Muscle of back (tissue), 13 donors: Measurements from ENCODE around the gene IFITM2. TPM values are rescaled to one million over a fixed set of nuclear protein-coding genes. Genes with fewer than 3 reads are reported as not detected.
A peak's percentile ranks its signal among the peaks of the same experiment; 100 is the strongest.

Source experiments
- DNase-seq, 3 donors: peaks; one replicate each; pipeline versions ENCODE4 v3.0.0 to v3.0.0-alpha.2; 2013
- long read RNA-seq, 9 donors: transcript quantifications; one replicate each; lab custom pipeline, GENCODE V29; 2026
- polyA plus RNA-seq, 10 donors: library from polyadenylated mRNA; unstranded; fragments of 120-200 nt; gene quantifications; one replicate each; pipeline ENCODE4 v1.2.1, GENCODE V29; 2013; ENCODE audit not compliant: insufficient read length in 10 of 10

IFITM2 gene
- polyA plus RNA-seq: 100 to 1,000 TPM in 2 of 10 donors, 10 to 100 TPM in 8; 53.8 to 138 (median 86.2) TPM
- long read RNA-seq, donor 1, transcript IFITM2-206 (2 exons, 892 nt): major isoform, 66 of 545 reads
- long read RNA-seq, donor 1, partial matches to known transcripts: 467 of 545 reads
- long read RNA-seq, donor 1, other reads (novel, unspliced or antisense): 12 of 545 reads
- long read RNA-seq, donor 2, transcript IFITM2-206 (2 exons, 892 nt): major isoform, 37 of 460 reads
- long read RNA-seq, donor 2, partial matches to known transcripts: 417 of 460 reads
- long read RNA-seq, donor 2, other reads (novel, unspliced or antisense): 6 of 460 reads
- long read RNA-seq, donor 3: 0 reads
- long read RNA-seq, donor 4, transcript IFITM2-206 (2 exons, 892 nt): major isoform, 47 of 54 reads
- long read RNA-seq, donor 4, partial matches to known transcripts: 7 of 54 reads
- long read RNA-seq, donor 4, other reads (novel, unspliced or antisense): 0 of 54 reads
- long read RNA-seq, donor 5, transcript IFITM2-206 (2 exons, 892 nt): major isoform, 88 of 1,276 reads
- long read RNA-seq, donor 5, partial matches to known transcripts: 1,153 of 1,276 reads
- long read RNA-seq, donor 5, other reads (novel, unspliced or antisense): 34 of 1,276 reads
- long read RNA-seq, donor 6, transcript IFITM2-206 (2 exons, 892 nt): major isoform, 53 of 1,061 reads
- long read RNA-seq, donor 6, partial matches to known transcripts: 979 of 1,061 reads
- long read RNA-seq, donor 6, other reads (novel, unspliced or antisense): 29 of 1,061 reads
- long read RNA-seq, donor 7, transcript IFITM2-206 (2 exons, 892 nt): major isoform, 51 of 732 reads
- long read RNA-seq, donor 7, partial matches to known transcripts: 681 of 732 reads
- long read RNA-seq, donor 7, other reads (novel, unspliced or antisense): 0 of 732 reads
- long read RNA-seq, donor 8, transcript IFITM2-206 (2 exons, 892 nt): major isoform, 80 of 520 reads
- long read RNA-seq, donor 8, partial matches to known transcripts: 423 of 520 reads
- long read RNA-seq, donor 8, other reads (novel, unspliced or antisense): 17 of 520 reads
- long read RNA-seq, donor 9, transcript IFITM2-206 (2 exons, 892 nt): major isoform, 18 of 18 reads
- long read RNA-seq, donor 9, partial matches to known transcripts: 0 of 18 reads
- long read RNA-seq, donor 9, other reads (novel, unspliced or antisense): 0 of 18 reads

DNA sequence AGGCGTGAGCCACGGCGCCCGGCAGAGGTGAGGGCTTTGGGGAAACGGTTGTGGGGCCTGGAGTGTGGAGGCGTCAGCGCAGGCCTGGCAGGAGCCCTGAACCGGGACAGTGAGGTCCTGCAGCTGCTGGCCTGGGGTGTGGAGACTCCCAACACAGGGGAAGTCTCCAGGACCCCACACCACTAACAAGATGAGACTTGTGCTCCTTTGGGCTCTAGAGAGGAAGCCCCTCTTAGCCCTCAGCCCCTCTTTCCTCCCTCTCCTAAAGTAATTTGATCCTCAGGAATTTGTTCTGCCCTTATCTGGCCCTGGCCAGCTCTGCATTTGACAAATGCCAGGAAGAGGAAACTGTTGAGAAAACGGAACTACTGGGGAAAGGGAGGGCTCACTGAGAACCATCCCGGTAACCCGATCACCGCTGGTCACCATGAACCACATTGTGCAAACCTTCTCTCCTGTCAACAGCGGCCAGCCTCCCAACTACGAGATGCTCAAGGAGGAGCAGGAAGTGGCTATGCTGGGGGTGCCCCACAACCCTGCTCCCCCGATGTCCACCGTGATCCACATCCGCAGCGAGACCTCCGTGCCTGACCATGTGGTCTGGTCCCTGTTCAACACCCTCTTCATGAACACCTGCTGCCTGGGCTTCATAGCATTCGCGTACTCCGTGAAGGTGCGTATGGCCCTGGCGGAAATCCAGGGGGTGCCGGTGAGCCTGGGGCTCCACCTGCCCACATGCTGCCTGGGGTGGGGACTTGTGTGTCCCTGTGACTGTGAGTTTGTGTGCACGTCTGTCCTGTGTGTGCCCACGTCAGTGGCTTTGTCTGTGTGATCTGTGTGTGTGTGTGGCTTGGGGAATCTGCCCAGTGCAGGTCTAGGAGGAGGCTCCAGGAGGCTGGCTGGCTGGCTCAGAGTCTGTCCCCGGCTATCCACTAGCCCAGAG lies at the start of gene IFITM2:
IFITM2 (plus strand) TSS at position 51 of the 943 bp plus-strand sequence; CDS start at position 428, 377 bp downstream.
- peak; percentile 78 to 83 (median 81) for DNase-seq

DNA sequence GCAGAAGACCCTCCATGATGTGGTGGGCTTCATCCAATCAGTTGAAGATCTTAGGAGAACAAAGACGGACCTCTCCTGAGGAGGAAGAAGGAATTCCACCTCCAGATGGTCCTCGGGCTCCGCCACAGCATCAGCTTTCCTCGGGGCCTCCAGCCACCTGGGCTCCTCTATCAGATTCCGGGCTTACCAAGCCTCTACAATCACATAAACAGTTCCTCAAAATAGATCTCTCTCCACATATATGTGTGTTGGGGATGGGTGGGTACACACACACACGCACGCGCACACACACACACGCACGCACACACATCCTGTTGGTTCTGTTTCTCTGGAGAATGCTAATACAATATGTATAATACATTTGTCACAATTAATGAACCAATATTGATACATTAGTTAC lies 48.2 kb upstream of the IFITM2 start:
- no peak for DNase-seq

DNA sequence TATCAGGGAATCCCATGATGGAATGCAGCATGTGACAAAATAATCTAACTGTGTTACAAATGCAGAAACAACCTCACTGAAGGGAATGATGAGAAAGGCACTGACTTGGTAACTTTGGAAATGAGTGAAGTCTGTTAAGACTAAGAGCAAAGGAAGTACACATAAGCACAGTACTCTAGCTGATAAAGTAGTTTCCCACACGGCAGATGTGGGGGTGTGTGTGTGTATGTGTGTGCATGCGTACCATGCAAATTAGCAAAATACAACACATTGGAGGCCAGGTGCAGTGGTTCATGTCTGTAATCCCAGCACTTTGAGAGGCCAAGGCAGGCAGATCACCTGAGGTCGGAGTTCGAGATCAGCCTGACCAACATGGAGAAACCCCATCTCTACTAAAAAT lies 46.0 kb upstream of the IFITM2 start:
- DNase-seq: no peak

DNA sequence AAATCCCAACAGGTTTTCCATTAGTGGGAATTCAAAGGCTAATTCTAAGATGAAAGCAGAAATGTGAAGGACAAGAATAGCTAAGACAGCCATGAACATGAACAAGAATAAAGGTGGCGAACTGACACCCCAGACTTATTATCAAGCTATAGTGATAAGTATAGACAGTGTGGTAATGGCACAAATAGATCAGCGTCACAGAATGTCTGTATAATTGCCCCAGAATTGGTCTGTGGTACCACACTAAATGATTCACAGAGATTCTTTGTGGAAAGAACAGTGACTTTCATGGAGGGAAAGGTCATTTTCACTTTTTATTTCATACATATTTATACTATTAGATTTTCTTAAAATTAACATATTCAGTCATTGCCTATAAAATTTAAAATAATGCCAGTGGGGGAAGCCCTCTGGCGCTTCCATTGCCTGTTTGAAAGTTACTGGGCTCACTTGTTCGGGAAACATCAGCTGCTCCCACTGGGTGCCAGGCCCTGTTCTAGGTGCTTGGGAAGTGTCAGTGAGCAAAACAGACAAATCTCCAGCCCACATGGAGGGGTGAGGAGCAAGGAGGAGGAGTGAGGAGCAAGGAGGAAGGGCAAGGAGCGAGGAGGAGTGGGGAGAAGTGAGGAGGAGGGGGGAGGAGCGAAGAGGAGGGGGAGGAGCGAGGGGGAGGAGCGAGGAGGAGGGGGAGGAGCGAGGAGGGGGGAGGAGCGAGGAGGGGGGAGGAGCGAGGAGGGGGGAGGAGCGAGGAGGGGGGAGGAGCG lies 40.8 kb upstream of the IFITM2 start:
- DNase-seq: no peak

DNA sequence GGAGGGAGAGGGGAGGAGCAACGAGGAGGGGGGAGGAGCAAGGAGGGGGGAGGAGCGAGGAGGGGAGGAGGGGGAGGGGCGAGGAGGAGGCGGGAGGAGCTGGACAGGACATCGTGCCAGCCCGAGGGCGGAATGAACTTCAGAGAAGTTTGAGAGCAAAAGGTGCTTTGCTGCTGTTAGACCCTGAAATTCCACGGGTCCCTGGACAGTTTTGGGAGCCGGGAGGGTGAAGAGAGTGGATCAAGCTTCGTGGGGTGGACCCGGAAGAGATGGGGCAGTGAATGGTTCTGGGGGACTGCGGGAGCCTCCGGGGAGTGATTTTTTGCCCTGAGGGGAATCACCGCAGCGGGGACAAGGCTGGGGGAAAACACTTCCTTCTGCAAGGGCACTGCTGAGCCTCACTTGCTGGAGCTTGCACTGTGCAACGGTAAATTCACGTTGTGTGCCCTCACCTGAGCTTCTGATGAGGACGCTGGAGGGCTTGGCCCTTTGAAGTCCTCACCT lies 40.1 kb upstream of the IFITM2 start:
- DNase-seq: no peak

DNA sequence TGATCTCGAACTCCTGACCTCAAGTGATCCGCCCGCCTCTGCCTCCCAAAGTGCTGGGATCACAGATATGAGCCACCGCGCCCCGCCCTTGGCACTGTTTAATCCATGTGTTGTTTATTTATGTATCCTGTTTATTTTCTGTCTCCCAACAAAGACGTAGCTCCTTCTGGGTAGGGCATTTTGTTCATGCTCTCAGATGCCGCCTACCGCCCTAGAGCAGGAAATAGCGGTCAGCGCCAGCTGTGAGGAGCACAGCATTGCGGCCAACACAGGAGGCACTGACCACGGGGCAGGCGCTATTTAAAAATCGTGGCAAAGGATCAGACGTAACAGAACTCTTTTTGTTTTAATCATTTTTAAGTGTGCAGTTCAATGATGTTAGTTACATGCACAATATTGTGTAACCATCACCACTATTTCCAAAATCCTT lies 38.9 kb upstream of the IFITM2 start:
- DNase-seq: peak in 2 of 3 donors; percentile 29 to 58

DNA sequence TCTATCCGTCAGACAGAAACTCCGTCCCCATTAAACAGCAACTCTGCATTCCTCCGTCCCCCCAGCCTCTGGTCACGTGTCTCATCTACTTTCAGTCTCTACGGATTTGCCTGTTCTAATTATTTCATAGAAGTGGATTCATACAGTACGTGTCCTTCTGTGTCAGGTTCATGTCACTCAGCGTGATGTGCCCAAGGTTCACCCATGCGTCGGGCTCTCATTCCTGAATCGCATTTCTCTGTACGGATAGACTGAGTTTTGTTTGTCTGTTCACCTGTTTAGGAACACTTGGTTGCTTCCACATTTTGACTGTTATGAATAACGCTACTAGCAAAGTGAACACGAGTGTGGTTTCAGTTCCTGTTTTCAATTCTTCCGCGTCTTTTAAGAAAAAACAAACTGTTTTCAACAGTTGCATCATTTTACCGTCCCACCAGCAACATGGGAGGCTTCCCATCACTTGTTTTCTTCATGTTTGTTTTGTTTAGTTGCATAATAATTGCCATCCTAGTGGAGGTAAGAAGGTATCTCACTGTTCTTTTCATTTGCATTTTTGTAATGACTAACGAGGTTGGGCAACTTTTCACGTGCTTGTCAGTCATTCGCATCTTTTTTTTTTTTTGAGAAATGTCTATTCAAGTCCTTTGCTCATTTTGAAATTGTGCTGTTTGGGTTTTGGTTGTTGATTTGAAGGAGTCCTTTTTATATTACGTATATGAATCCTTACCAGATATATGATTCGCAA lies 38.3 kb upstream of the IFITM2 start:
- DNase-seq: peak in 2 of 3 donors; percentile 33 to 61

DNA sequence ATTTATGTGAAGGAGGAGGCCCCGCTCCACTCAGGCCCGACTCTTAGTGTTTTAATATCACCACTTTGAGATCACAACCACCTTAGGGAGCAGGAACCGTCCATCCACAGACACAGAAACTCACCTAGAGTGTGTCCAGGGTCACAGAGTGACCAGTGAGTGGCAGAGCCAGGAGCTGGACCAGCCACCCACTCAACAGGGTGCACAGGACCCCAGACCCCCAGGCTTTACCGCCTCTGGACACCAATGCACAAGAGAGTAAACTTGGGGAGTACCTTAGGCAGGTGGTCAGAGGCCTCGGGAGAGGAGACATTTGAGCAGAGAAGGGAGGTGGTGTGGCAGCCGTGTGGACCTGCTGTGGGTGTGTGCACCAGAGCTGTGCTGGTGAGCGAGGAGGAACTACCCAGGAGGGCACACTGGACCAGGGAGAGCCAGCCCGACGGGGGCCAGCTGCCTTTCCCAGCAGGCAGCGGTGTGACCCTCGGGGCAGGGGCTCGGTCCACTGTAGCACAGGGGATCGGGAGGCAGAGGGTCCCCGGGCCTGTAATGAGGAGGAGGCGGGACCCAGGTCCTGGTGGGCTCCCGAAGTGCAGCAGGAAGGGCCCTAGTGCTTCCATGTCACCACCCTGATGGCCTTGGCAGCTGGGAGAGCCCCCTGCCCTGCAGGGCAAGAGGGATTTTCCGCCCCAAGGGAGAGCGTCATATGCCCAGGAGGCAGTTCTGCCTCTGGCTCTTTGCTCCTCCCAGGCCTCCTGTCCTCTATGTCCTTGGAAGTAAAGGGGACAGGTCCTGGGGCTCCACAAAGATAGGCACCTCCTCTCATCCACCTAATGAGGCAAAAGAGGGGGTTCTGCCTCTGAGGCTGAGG lies 36.9 kb upstream of the IFITM2 start:
- no peak for DNase-seq

DNA sequence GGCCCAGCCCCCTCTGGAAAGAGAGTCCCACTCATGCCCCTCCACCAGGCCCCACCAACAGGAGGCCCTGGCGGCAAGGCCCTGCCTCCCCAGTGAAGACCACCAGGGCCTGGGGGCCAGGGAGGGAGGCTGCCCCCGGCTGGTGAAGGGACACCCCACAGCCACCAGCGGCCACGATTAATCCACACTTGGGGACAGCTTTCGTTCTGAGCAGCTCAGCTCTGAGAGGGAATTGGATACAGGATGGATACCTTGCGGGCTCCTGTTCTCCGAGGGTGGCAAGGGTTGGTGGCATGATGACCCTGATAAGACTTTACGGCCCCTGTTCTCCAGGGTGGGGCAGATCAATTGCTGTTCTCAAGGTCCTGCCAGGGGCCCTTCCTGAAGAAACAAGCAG lies 36.3 kb upstream of the IFITM2 start:
- no peak for DNase-seq

DNA sequence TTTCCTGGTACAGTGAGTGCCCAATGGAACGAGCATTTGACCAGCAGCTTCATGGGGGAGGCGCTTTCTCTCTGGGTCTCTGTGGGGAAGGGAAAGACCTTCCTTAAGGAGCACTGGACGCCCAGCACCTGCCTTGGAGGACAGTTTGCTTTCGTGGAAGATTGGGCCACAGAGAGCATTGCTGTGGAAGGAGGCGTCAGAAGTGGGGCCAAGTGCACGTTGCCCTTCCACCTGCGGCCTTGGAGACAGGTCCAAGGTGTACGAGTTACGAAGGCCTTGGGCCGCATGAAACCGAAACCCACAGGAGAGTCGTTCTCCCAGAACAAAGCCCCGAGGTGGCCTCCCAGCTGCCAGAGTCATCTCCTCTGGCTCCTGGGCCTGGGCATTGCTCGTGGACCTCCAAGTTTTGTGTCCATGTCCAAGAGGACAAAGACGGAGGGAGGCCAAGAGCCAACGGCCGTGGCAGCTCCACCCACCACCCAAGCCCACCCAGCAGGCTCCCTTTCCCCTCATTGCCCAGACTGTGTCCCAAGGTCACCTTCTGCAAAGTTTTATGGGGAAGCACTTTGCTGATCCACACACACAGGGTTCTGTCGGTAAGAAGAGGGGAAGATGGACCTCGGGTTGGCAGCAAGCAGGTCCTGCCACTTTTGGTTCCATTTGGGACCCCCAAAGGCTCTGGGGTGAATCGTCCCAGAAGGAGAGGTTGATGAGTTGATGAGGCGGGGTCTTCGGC lies 35.3 kb upstream of the IFITM2 start:
- DNase-seq: no peak

DNA sequence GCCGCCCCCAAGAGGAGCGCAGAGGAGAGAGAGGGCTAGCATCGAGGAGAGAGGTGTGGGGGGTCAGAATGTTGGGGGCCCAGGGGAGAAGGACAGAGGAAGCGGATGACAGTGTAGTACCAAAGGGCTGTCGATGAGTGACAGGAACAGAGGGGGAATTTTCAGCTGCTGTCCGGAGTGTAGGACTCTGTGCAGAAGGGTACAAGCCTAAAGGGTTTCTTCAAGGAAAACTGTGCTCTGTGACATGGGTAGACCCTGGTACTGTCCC lies 34.8 kb upstream of the IFITM2 start:
- DNase-seq: no peak

DNA sequence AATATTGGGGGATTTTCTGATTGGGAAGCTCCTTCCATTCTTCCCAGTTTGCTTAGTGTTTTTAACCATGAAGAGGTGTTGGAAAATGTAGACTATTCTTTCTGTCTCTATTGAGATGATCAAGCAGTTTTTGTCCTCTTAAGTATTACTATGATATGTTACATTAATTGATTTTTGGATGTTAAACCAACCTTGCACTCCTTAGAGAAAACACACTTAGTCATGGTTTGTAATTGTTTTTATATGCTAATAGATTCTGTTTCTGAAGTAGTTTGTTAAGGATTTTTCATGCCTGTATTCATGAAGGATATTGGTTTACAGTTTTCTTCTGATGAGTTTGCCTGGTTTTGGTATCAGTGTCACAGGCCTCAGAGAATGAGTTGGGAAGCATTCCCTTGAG lies 31.4 kb upstream of the IFITM2 start:
- DNase-seq: no peak

DNA sequence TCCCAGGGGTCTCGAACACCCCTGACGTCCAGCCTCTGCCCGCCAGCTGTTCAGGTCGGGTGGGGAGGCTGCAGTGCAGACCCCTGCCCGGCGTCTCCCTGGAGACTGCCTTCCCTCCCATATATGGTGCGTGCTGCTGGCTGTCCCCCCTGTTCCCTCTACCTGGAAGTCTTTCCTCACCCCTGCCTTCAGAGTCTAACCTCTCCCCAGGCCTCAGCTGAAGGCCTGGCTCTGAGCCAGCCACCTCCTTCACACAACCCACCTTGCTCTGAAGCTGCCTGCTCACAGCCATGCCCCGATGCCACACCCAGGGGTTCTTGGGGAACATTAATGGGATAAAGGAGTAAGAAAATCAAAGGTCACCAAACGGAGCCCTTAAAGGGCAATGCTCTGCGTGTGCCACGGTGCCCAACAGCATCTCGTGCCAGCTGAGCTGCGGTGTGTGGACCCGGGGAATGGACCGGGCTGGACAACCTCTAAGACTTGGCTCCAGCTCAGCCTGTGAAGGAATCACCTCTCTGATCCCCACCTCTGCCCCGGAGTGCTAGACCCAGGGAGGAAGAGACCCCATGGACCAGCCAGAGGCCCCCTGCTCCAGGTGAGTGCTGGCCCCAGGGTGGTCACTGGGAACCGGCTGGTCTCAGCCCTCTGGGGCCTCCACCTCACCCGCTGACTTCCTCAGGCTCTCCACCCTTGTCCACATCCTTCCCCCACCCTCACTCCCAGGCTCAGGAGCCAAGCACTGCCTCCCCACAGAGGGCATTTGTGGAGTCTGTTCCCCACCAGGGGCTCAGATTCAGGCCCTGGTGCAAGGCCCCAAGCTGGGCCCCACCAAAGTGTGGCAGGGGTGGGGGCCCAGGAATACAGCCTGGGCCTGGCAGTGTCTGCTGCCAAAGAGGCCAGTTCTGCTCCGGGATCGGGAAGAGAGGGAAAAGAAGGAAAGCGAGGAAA lies 29.3 kb upstream of the IFITM2 start, which contains the start of gene NLRP6:
NLRP6 (plus strand) TSS at position 407 of the 951 bp plus-strand sequence; CDS start at position 570, 163 bp downstream.
- DNase-seq: no peak

DNA sequence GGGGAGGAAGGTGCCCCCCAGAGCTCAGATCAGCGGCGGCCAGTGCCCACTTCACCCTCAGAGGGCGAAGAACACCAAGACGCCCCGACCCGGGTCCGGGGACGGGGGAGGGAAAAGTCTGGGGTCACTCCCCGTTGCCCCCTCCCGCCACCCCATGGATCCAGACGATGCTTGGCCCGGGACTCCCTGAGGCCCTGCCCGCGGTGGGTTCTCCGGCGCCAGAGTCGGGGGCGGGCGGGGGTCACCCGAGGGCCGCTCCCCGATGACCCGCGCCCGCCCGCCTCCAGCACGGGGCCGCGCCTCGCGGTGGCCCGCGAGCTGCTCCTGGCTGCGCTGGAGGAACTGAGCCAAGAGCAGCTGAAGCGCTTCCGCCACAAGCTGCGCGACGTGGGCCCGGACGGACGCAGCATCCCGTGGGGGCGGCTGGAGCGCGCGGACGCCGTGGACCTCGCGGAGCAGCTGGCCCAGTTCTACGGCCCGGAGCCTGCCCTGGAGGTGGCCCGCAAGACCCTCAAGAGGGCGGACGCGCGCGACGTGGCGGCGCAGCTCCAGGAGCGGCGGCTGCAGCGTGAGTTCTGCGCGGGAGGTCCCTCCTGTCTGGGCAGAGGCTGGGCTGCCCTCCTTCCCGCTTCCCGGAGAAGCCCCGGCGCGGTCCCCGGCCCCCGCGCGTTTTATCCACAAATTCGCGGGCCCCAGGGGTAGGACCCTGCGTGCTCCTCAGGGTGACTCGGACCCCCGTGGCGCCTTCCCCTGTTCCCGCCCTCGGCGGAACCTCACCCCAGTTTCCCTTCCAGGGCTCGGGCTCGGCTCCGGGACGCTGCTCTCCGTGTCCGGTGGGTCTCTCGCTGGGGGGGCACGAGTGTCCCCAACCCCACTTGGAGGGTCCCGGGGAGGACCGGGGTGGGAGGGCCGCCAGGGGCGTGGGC lies 28.3 kb upstream of the IFITM2 start:
- DNase-seq: no peak
